GM18951 (cell line): ENCODE measurements around the gene DMD.

Experiments used
- POLR2A ChIP-seq: IDR thresholded peaks from 4 replicates; pipeline ENCODE4 v1.6.1; 2011; ENCODE audit warnings: mild to moderate bottlenecking; ENCODE audit not compliant: insufficient read length, insufficient read depth; ENCODE audit errors: extremely low read depth
- in situ Hi-C: fragments of 300-500 bp; cut with MboI; formaldehyde crosslinking; loops from one replicate; pipeline ENCODE4 v1.12.0; 2022; ENCODE audit warnings: low sequenced_read_pairs, mixed read lengths, inconsistent platforms; ENCODE audit not compliant: unreplicated experiment

The DMD gene

DNA sequence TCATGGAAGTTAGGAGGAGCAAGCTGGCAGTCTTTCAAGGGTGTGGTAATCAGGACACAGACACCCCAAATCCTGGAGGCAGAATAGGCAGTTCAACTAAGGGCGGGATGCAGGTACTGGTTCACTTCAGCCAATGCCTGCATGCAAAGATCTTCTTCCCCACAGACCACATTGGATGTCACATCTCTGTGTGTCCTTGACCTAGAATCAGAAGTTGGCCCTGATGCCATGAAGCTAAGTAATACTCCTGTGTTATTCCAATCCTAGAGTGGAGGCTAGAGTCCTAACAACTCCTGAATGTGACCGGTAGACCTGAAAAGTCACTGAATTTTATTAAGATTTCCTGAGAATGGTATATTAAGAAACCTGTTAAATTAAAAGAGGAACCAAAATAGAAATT lies 165.5 kb downstream of the DMD start:
- in situ Hi-C loops: no loop called here
- no peak for TF ChIP-seq POLR2A

DNA sequence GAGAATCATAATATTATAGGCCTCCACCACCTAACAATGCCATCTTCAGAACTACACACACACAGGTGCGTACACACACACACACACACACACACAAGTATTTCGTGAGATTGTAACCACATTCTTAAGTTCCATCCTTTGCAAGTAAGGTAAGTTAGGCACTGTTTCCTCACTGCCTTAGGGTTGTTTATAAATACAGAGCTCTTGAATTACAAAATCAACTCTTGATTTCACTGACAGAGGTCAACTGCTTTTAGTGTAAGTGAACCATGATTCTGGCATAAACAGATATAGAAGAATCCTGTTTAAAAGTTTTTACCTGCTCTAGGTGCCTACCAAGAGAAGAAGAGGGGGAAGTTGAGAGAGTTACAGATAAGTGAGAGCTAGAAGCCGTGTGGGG lies 166.1 kb downstream of the DMD start:
- in situ Hi-C loops: no loop called here
- no peak for TF ChIP-seq POLR2A

DNA sequence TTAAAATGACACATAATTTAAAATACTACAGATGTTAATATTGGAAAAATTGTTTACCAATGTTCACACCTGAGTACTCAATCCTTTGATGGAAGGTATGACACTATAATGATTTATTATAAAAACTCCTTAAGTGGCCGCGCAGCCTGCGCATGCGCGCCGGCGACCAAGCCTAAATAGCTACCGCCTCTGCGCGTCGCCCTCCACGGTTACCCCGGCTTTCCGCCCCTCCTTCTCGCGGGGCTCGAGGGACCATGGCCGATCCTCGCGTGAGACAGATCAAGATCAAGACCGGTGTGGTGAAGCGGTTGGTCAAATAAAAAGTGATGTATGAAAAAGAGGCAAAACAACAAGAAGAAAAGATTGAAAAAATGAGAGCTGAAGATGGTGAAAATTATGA lies 170.2 kb downstream of the DMD start:
- no peak for TF ChIP-seq POLR2A
- in situ Hi-C loops: no loop called here

DNA sequence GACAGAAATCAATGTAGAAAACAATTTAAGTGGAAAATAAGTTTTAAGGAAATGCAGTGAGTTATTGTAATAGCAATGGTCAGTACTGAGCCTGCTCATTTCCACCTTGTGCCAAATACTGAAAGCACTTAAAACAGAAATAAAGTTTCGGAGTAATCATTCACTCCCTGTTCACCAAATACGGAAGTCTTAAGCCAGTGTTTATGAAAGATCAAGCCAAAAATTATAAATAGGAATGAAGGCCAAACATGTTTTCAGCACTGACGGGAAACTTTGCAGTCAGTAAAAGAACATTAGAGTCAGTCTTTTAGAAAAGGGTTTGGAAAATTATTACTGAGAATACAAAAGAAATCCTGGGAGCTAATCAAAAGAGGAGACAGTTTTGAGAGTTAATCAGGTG lies 178.6 kb downstream of the DMD start:
- TF ChIP-seq POLR2A: no peak
- in situ Hi-C loops: no loop called here

DNA sequence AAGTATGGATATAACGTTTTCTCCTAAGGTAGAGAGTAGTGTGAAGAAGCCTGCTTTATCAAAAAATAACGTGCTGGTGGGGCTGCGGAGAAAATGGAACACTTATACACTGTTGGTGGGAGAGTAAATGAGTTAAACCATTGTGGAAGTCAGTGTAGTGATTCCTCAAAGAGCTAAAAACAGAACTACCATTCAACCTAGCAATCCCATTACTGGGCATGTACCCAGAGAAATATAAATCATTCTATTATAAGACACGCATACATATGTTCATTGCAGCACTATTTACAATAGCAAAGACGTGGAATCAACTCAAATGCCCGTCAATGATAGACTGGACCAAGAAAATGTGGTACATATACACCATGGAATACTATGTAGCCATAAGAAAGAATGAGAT lies 196.4 kb downstream of the DMD start:
- TF ChIP-seq POLR2A: no peak
- in situ Hi-C loops: no loop called here

DNA sequence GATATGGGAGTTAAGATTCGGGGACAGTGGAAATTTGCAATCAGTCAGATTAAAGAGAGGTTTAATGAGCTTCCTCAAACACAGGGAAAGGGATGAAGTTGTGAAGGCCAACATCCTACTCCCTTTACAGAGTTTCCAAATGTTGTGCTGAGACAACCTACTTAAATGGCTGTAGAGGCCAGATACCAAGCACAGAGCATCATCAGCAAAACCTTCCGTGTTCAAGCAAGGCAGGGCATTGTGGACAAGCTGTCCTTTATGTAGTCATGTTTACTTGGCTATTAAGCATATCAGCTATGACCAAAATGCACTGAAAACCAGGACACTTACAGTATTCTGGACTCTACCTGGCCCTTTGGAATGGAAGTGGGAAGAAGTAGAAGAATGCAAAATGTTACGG lies 197.3 kb downstream of the DMD start:
- TF ChIP-seq POLR2A: no peak
- in situ Hi-C loops: no loop called here

DNA sequence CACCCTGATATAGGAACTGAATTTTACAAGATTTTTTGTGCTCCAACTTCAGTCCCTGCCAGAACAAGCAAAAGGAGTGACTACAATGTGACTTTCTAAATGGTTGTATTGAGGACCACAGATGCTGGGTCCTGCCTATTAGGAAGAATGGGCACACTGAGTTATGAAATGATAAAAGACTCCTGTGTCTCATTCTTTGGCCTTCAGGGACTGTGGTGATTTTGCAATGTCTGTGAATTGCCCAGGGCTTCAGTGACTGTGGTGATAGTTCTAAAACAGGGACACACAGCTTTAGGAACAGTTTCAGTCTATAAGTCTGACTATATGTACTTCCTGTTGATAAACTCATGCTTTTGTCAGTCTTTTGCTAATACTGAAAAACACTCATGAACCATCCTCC lies 210.2 kb downstream of the DMD start:
- no peak for TF ChIP-seq POLR2A
- in situ Hi-C loops: no loop called here

DNA sequence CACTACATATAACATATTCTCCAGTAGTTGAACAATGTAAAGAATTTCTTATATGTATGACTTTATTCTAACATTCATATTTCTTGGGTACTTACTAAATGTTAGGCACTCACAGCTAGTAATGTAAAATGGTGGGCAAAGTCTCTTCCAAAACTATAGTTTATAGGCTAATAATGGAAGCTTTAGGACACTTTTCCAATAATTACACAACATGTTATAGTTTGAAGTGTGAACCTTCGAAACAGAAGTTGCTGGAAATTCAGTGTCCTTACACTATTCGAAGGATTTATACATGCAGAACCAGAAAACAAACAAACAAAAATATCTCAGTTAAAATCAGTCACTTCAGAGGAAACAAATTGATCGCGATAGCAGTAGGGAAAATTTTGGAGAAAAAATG lies 212.6 kb downstream of the DMD start:
- TF ChIP-seq POLR2A: no peak
- in situ Hi-C loops: no loop called here

DNA sequence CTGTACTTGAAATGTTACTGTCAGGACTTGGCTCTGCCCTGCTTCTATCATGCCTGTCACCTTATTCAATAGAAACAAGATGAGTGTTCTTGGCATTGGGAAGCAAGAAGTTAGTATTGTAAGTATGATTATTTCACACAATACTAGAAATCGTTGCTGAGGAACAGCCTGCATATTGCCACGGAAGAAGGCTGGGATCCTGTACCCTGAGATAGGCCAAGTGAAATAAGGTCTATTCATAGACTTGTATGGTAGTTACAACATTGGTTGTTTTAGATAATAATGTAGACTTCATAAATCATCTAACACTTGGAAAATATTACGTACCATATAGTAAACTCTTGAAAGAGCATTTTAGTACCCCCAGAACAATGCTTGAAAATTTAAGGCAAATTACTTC lies 215.9 kb downstream of the DMD start:
- in situ Hi-C loops: no loop called here
- TF ChIP-seq POLR2A: no peak

DNA sequence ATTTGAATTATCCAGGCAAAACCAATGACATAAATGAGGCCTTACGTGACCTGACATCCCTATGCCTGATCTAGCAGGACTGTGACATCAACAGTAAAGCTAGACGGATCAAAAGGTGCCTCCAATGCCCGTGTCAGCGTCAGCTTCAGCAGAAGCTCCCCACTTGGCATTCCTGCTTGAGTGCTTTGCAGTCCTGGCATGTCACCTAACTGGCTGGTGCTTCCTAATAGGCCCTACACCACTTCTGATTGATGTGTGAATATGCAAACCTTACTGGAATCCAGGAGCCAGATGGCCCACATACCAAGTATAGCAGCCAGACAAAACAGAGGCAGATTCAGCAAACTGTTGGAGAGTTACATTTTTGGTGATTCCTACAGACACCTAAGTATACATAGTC lies 224.2 kb downstream of the DMD start:
- in situ Hi-C loops: no loop called here
- TF ChIP-seq POLR2A: no peak

DNA sequence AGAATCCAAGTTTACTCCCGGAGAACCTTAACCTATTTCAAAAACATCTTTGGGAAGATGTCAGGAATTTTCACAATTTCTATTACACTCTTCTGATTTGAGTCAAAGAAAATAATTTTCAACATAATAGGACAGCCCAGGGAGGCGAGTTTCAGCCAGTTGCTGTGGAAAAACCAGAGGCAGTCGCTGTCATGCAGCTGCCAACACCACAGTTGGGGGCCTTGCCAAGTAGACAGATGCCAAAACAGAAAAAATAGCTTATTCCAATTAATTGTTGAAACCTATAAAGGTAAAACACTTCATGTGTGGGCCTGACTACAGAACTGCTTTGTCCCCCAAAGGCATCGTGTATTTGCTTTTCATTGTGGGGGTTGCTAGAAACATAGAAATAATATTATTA lies 225.8 kb downstream of the DMD start:
- no peak for TF ChIP-seq POLR2A
- in situ Hi-C loops: no loop called here

DNA sequence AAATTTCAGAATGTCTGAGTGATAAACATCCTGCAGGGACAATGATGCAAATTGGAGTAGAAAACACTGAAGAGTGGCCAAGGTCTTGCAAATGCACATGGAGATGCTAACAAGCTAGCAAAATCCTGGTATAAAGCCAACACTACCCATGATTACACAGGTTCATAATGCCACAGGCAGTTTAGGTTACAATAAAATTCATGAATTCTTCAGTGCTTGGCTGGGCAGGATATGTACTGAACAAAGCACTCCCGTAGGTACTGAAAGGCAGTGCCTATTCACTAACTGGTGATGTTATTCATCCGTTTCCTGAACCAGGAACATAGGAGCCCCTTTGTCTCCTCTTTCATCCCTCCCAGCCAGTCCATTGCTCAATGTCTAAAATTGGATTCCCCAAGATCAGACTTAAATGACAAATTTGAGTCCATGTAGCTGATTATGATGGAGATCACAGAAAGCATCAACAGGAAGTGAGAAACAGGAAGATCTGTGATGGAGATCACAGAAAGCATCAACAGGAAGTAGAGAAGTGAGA lies 244.5 kb downstream of the DMD start:
- in situ Hi-C loops: no loop called here
- no peak for TF ChIP-seq POLR2A

DNA sequence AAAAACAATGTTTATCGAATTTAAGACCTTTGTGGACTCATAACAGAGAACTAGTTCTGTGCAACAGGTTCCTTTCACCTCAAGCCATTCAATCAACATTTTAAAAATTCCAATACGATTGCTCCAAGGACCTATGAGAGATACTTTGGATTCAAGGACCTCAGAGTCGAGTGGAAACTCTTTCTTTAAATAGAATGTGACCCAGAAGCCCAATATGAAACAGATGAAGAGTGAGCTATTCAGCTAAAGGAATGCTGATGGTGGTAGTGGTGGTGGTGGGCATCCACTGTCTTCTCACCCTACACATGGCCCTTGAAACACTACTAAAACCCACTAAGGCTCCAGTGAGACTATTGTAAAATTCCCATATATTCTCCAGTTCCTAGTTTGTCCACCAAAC lies 257.2 kb downstream of the DMD start:
- in situ Hi-C loops: no loop called here
- no peak for TF ChIP-seq POLR2A

DNA sequence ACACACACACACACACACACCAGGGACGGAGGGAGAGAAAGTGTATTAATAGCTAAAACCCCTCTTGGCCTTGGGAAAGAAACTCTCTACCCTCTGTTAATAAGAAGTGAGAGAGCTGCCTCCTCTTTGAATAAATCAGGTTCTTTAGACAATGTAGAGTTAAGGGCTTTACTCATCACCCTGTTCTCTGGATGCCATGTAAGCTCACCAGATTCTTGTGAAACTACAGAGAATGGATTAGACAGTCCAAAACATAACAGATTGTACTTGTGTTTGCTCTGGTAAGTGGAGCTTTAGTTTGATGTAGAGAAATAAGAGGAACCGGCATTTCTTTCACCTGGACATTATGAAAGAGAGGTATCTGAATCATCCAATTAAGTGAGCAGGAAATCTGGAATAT lies 263.2 kb downstream of the DMD start:
- TF ChIP-seq POLR2A: no peak
- in situ Hi-C loops: no loop called here

DNA sequence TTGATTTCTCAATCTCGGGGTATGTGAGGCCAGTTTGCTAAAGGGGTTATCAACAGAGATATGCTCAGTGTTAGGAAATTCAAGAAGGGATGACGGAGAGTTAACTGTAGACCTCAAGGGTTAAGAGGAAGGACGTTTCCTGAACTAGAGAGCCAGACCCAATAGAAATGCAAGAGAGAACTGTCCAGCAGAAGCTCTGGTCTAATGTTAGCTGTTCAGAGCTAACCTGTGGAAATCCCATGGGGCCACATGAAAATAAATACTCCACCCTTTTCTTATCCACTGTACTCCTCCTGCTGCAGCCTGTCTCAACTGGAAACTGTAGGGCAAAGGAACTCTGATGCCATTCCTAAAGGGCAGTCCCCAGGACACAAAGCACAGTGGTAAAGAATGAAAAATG lies 274.3 kb downstream of the DMD start:
- TF ChIP-seq POLR2A: no peak
- in situ Hi-C loops: no loop called here
